Endometrial microvascular endothelial cells (primary cell): ENCODE results near the gene HADHA. TPM values are rescaled to one million over a fixed set of nuclear protein-coding genes. Genes with fewer than 3 reads are reported as not detected.
"Not testable (repeated sequence)": the region's sequence is repeated elsewhere in the genome, so short reads cannot be mapped to it uniquely, and the experiment has no call there.

Experiments used
- in situ Hi-C: cut with HindIII; loops from 2 replicates; pipeline ENCODE4 v1.10.0; 2017; ENCODE audit warnings: low sequenced_read_pairs, low pct_unique_long_range_greater_than_20kb; ENCODE audit errors: inconsistent ontology term
- total RNA-seq: library from RNA; depleted of rRNA; stranded (reverse); fragments of >200 nt; gene quantifications from one replicate; pipeline ENCODE4 v1.2.3, GENCODE V29; 2015; ENCODE audit errors: inconsistent ontology term

HADHA gene
- total RNA-seq = 158 TPM

GRCh38 chr2:26244309-26245230, at the start of gene HADHA, which contains the start of gene HADHB:
Gene HADHA (minus strand): TSS chr2:26244632. CDS start chr2:26244596, 36 bp downstream.
Gene HADHB (plus strand): TSS chr2:26244939. CDS start chr2:26254255, 9,316 bp downstream.
- in situ Hi-C loops = no loop called here

GRCh38 chr2:26292646-26293045, 48.2 kb upstream of the HADHA start:
- in situ Hi-C loops = no loop called here

- in situ Hi-C loops = no loop called here
Observed at GRCh38 chr2:26290001-26290400, 45.6 kb upstream of the HADHA start.

GRCh38 chr2:26285931-26286330, 41.5 kb upstream of the HADHA start:
- in situ Hi-C loops = no loop called here

- in situ Hi-C loops = no loop called here
Observed at GRCh38 chr2:26284132-26284531, 39.7 kb upstream of the HADHA start.

GRCh38 chr2:26283606-26284005, 39.2 kb upstream of the HADHA start:
- in situ Hi-C loops = no loop called here

- in situ Hi-C loops = no loop called here
Observed at GRCh38 chr2:26281226-26281625, 36.8 kb upstream of the HADHA start.

- in situ Hi-C loops = no loop called here
Observed at GRCh38 chr2:26279886-26280285, 35.5 kb upstream of the HADHA start.

- in situ Hi-C loops = no loop called here
Observed at GRCh38 chr2:26276484-26277227, 32.2 kb upstream of the HADHA start.

GRCh38 chr2:26274058-26274613, 29.7 kb upstream of the HADHA start:
- in situ Hi-C loops = no loop called here

- in situ Hi-C loops = no loop called here
Observed at GRCh38 chr2:26273501-26273900, 29.1 kb upstream of the HADHA start.

GRCh38 chr2:26270373-26270772, 25.9 kb upstream of the HADHA start:
- in situ Hi-C loops = no loop called here

GRCh38 chr2:26269571-26270158, 25.2 kb upstream of the HADHA start:
- in situ Hi-C loops = no loop called here

GRCh38 chr2:26268670-26269385, 24.4 kb upstream of the HADHA start:
- in situ Hi-C loops = not testable (repeated sequence)

GRCh38 chr2:26268213-26268612, 23.8 kb upstream of the HADHA start:
- in situ Hi-C loops = no loop called here

- in situ Hi-C loops = not testable (repeated sequence)
Observed at GRCh38 chr2:26258836-26259235, 14.4 kb upstream of the HADHA start.

GRCh38 chr2:26255759-26256384, 11.4 kb upstream of the HADHA start:
- in situ Hi-C loops = no loop called here

- in situ Hi-C loops = no loop called here
Observed at GRCh38 chr2:26251893-26252292, 7.5 kb upstream of the HADHA start.
